Islet precursor cell (in vitro differentiated cells): ENCODE measurements around the gene PLAGL1.
"Not testable (repeated sequence)": the region's sequence is repeated elsewhere in the genome, so short reads cannot be mapped to it uniquely, and the experiment has no call there.

ENCODE experiments used
- DNase-seq: peaks from one replicate; pipeline ENCODE4 v3.0.0-alpha.2; 2018

Gene PLAGL1

DNA sequence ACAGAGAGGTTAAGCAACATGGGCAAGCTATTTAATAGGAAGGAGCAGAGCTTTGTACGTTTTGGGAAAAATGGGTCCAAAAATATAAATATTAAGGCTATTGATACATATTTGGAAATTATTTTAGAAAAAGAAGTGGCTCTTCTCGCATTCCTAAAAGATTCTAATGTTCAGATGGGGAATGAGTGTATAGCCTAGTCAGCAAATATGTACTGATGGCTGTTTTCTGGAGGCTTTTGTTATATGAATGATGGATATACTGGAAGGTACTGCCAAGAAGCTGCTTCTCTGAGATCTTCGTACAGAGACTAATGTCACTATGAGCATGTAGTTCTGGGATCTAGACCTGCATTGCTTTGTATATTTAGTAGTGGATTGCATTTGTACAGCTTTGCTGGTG lies 71.7 kb downstream of the PLAGL1 start:
- DNase-seq: no peak

- DNase-seq: no peak
These were observed 73.2 kb downstream of the PLAGL1 start for GRCh38 chr6:143934867-143935266.

DNA sequence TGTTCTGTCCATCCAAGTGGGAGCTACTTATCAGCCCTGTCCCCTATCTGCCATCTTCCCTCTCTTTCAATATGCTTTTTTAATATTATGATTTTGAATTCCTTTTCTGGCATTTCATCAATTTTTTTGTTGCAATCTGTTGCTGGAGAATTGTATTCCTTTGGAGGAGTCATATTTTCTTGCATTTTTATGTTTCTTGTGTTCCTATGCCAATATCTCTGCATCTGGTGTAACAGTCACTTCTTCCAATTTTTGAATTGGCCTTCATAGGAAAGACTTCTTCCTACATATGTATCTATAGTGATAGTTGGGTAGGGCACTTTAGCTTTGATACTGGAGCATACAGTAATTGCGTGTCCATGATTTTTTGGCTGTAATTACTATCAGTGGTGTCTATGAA lies 73.7 kb downstream of the PLAGL1 start:
- DNase-seq: no peak

- DNase-seq: no peak
These were observed 78.1 kb downstream of the PLAGL1 start for GRCh38 chr6:143929975-143930374.

GRCh38 chr6:143928853-143929252 lies 79.2 kb downstream of the PLAGL1 start:
- DNase-seq: no peak

DNA sequence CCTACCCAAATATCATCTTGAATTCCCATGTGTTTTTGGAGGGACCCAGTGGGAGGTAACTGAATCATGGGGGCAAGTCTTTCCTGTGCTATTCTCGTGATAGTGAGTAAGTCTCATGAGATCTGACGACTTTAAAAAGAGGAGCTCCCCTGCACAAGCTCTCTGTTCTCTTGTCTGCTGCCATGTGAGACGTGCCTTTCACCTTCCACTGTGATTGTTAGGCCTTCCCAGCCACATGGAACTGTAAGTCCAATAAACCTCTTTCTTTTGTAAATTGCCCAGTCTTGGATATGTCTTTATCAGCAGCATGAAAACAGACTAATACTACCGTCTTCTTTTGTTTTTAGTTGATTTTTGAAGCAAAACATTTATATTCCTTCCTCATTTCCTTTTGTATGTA lies 91.0 kb downstream of the PLAGL1 start:
- not testable (repeated sequence) for DNase-seq

DNA sequence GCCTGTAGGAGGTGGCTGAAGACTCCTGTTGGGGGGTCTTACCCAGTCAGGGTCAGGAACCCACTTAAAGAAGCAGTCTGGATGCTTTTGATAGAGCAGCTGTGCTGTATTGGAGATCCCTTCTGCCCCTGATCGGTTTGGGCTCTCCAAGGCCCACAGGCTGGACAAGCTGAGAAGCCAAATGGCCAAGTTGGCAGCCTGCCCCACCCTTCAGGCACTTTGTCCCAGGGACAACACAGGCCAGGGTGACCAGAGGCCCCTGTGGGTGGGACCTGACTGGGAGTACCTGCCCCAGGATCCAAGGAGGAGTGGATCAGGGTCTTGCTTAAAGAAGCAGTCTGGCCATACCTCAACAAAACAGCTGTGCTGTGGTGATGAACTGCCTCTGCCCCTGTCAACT lies 95.4 kb downstream of the PLAGL1 start:
- no peak for DNase-seq

DNA sequence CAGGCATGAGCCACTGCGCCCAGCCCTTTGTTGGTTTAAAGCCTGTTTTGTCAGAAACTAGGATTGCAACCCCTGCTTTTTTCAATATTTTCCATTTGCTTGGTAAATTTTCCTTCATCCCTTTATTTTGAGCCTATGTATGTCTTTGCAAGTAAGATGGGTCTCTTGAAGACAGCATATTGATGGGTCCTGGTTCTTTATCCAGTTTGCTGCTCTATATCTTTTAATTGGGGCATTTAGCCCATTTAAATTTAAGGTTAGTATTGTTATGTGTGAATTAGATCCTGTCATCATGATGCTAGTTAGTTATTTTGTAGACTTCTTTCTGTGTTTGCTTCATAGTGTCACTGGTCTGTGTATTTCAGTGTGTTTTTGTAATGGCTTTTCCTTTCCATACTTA lies 97.0 kb downstream of the PLAGL1 start:
- no peak for DNase-seq

- DNase-seq: no peak
These were observed 105.2 kb downstream of the PLAGL1 start for GRCh38 chr6:143902827-143903226.

GRCh38 chr6:143901885-143902750 lies 105.9 kb downstream of the PLAGL1 start:
- no peak for DNase-seq

DNA sequence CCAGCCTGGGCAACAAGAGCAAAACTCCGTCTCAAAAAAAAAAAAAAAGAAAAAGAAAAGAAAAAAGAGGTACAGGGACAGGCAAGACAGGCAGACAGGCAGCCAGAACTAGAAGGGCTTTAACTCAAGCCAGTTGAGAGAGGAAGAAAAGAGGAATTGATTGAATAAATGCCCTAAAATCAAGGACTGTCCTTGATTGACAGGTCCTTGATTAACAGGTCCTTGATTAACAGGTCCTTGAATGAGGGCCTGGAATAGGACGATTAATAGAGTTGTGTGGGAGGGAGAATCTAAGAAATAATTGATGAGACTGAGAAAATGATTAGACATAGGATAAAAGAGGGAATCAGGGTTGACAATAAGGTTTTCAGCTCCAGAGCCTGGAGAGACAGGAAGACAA lies 107.7 kb downstream of the PLAGL1 start:
- no peak for DNase-seq

DNA sequence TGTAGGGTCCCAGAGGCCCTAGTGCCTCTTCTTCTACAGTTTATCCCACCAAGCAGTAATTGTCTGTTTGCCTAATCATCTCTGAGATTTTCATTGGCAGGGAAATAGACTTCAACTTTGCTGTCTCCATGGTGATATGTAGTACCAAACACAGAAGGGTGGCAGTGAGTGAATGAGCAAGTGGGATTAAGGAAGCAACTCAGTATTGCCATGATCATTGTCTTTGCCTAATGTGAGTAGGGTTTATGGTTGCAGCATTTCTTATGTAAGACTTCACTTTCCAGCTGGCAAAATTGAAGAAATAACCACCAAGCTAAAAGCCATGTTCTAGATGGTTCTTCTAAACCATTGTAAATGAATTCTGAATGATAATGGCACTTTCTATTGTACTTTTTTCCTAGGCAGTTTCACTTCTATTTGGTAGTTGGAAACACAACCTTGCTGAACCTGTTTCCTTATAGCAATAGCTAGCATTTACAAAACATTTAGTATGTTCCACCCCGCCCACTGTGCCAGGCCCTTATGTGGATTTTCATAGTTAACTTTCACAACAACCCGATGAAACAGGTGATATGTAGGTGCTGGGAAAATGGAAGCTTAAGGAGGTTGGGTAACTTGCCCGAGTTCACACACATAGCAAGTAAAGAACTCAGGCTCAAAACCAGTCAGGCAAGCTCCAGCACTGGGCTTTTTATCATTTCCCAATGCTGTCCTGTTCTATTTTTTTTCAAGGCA lies 111.8 kb downstream of the PLAGL1 start:
- no peak for DNase-seq

GRCh38 chr6:143894655-143895054 lies 113.4 kb downstream of the PLAGL1 start:
- no peak for DNase-seq
